IPS-NIHi7 (cell line): ENCODE measurements around the gene PPHLN1.

ENCODE experiments used
- DNase-seq: peaks from one replicate; pipeline ENCODE4 v3.0.0; 2012; ENCODE audit warnings: mixed read lengths; ENCODE audit errors: extremely low spot score

The PPHLN1 gene

GRCh38 chr12:42482041-42482747, 156.2 kb downstream of the PPHLN1 start:
- DNase-seq: no peak

- DNase-seq: peak; percentile 85
These were observed 157.0 kb downstream of the PPHLN1 start for GRCh38 chr12:42482748-42483520.

- peak; percentile 37 for DNase-seq
These were observed 157.5 kb downstream of the PPHLN1 start for GRCh38 chr12:42483521-42483790.

- DNase-seq: no peak
These were observed 159.0 kb downstream of the PPHLN1 start for GRCh38 chr12:42484996-42485395.

- DNase-seq: peak; percentile 54
These were observed 159.9 kb downstream of the PPHLN1 start for GRCh38 chr12:42485823-42486222.

GRCh38 chr12:42486407-42486806, 160.4 kb downstream of the PPHLN1 start:
- DNase-seq: no peak

GRCh38 chr12:42490261-42490842, 164.4 kb downstream of the PPHLN1 start:
- DNase-seq: no peak
